ENCODE data around the gene FMN1. TPM values are rescaled to one million over a fixed set of nuclear protein-coding genes. Genes with fewer than 3 reads are reported as not detected.
"Not testable (repeated sequence)": the region's sequence is repeated elsewhere in the genome, so short reads cannot be mapped to it uniquely, and the experiment has no call there.

Gene FMN1
- total and polyA plus RNA-seq, 2 experiments from 2014 or later, result 0.53 to 1.8 TPM

- no peak overlapping the region for H3K4me3 ChIP-seq
- no peak for TF ChIP-seq CTCF (IDR thresholded peaks at IDR 0.05; ENCODE audit: low read depth, low read length)
- H3K27me3 ChIP-seq, result no peaks in the 10 kb centered on the region
- no peaks in the 10 kb centered on the region for H3K9me3 ChIP-seq (ENCODE audit: low read depth)
- H3K27ac ChIP-seq, result no peak overlapping the region
- no peak for DNase-seq (ENCODE audit: low read depth in 1 of 2, low spot score in 1 of 2)
- no peaks in the 10 kb centered on the region for H3K4me1 ChIP-seq (ENCODE audit: low read depth)
- H3K36me3 ChIP-seq, result no peaks in the 10 kb centered on the region
Measured at GRCh38 chr15:32953533-32953910, 241.0 kb downstream of the FMN1 start.

GRCh38 chr15:32952901-32953532 is 241.5 kb downstream of the FMN1 start:
- H3K27me3 ChIP-seq, result no peaks in the 10 kb centered on the region
- no peak overlapping the region for H3K27ac ChIP-seq
- no peak overlapping the region for H3K4me3 ChIP-seq
- H3K9me3 ChIP-seq (ENCODE audit: low read depth), result no peaks in the 10 kb centered on the region
- peak in 1 of 2 donors; percentile 58 for DNase-seq (ENCODE audit: low read depth in 1 of 2, low spot score in 1 of 2)
- H3K4me1 ChIP-seq (ENCODE audit: low read depth), result no peaks in the 10 kb centered on the region
- no peaks in the 10 kb centered on the region for H3K36me3 ChIP-seq
- no peak for TF ChIP-seq CTCF (IDR thresholded peaks at IDR 0.05; ENCODE audit: low read depth, low read length)

- H3K9me3 ChIP-seq (ENCODE audit: low read depth), result no peaks in the 10 kb centered on the region
- no peak overlapping the region for H3K4me3 ChIP-seq
- H3K27me3 ChIP-seq, result no peaks in the 10 kb centered on the region
- H3K36me3 ChIP-seq, result no peaks in the 10 kb centered on the region
- H3K27ac ChIP-seq, result no peak overlapping the region
- no peaks in the 10 kb centered on the region for H3K4me1 ChIP-seq (ENCODE audit: low read depth)
- DNase-seq (ENCODE audit: low read depth in 1 of 2, low spot score in 1 of 2), result no peak
- no peak for TF ChIP-seq CTCF (IDR thresholded peaks at IDR 0.05; ENCODE audit: low read depth, low read length)
Measured at GRCh38 chr15:32951736-32952464, 242.6 kb downstream of the FMN1 start.

- not testable (repeated sequence) for DNase-seq (ENCODE audit: low read depth in 1 of 2, low spot score in 1 of 2); H3K27ac ChIP-seq; H3K36me3 ChIP-seq; H3K4me1 ChIP-seq (ENCODE audit: low read depth); H3K9me3 ChIP-seq (ENCODE audit: low read depth); H3K27me3 ChIP-seq; H3K4me3 ChIP-seq
Measured at GRCh38 chr15:32950051-32950450, 244.5 kb downstream of the FMN1 start.

GRCh38 chr15:32946210-32946609 is 248.3 kb downstream of the FMN1 start:
- TF ChIP-seq CTCF (IDR thresholded peaks at IDR 0.05; ENCODE audit: low read depth, low read length), result no peak
- Histone ChIP-seq H3K4me3 (no peak overlapping the region), H3K27ac (no peak overlapping the region), H3K9me3 (ENCODE audit: low read depth) (no peaks in the 10 kb centered on the region), H3K4me1 (ENCODE audit: low read depth) (peaks cover 7% of the 10 kb centered on the region), H3K27me3 (no peaks in the 10 kb centered on the region), H3K36me3 (no peaks in the 10 kb centered on the region)
- DNase-seq (ENCODE audit: low read depth in 1 of 2, low spot score in 1 of 2), result no peak

- no peaks in the 10 kb centered on the region for H3K36me3 ChIP-seq
- H3K9me3 ChIP-seq (ENCODE audit: low read depth), result no peaks in the 10 kb centered on the region
- no peak for TF ChIP-seq CTCF (IDR thresholded peaks at IDR 0.05; ENCODE audit: low read depth, low read length)
- no peaks in the 10 kb centered on the region for H3K27me3 ChIP-seq
- peaks cover 7% of the 10 kb centered on the region for H3K4me1 ChIP-seq (ENCODE audit: low read depth)
- H3K4me3 ChIP-seq, result no peak overlapping the region
- no peak overlapping the region for H3K27ac ChIP-seq
- no peak for DNase-seq (ENCODE audit: low read depth in 1 of 2, low spot score in 1 of 2)
Measured at GRCh38 chr15:32944431-32944830, 250.1 kb downstream of the FMN1 start.

Measured in cardiac muscle cell (in vitro differentiated cells and primary cell).